ENCODE results near the gene TCERG1L.

TCERG1L gene

GRCh38 chr10:131068760-131069159 is 242.8 kb downstream of the TCERG1L start:
- no peak for TF ChIP-seq CTCF (conservative IDR thresholded peaks at IDR 0.05; ENCODE audit: low read depth, low read length)
- Histone ChIP-seq H4K20me1 (ENCODE audit: insufficient read depth) (no peaks in the 10 kb centered on the region), H3K27me3 (ENCODE audit: insufficient read depth, low read depth) (no peaks in the 10 kb centered on the region), H3K4me1 (ENCODE audit: low read depth, poor library complexity, severe bottlenecking) (no peaks in the 10 kb centered on the region), H2AFZ (ENCODE audit: low read depth) (no peak overlapping the region), H3K27ac (no peak overlapping the region), H3K9ac (no peak overlapping the region), H3K4me3 (IDR thresholded peaks at IDR 0.05; ENCODE audit: insufficient read depth, low read depth, low read length) (no peak overlapping the region), H3K4me2 (no peak overlapping the region), H3K36me3 (ENCODE audit: insufficient read depth) (no peaks in the 10 kb centered on the region), H3K79me2 (ENCODE audit: insufficient read depth, low read depth) (no peaks in the 10 kb centered on the region)

GRCh38 chr10:131068311-131068710 is 243.2 kb downstream of the TCERG1L start:
- no peak overlapping the region for H3K9ac ChIP-seq
- no peak for TF ChIP-seq CTCF (conservative IDR thresholded peaks at IDR 0.05; ENCODE audit: low read depth, low read length)
- no peaks in the 10 kb centered on the region for H3K79me2 ChIP-seq (ENCODE audit: insufficient read depth, low read depth)
- H2AFZ ChIP-seq (ENCODE audit: low read depth) = no peak overlapping the region
- no peak overlapping the region for H3K4me2 ChIP-seq
- no peak overlapping the region for H3K27ac ChIP-seq
- H3K4me3 ChIP-seq (IDR thresholded peaks at IDR 0.05; ENCODE audit: insufficient read depth, low read depth, low read length) = no peak overlapping the region
- H3K4me1 ChIP-seq (ENCODE audit: low read depth, poor library complexity, severe bottlenecking) = no peaks in the 10 kb centered on the region
- H4K20me1 ChIP-seq (ENCODE audit: insufficient read depth) = no peaks in the 10 kb centered on the region
- no peaks in the 10 kb centered on the region for H3K36me3 ChIP-seq (ENCODE audit: insufficient read depth)
- no peaks in the 10 kb centered on the region for H3K27me3 ChIP-seq (ENCODE audit: insufficient read depth, low read depth)

- Histone ChIP-seq H3K27ac (no peak overlapping the region), H3K4me1 (ENCODE audit: low read depth, poor library complexity, severe bottlenecking) (no peaks in the 10 kb centered on the region), H3K79me2 (ENCODE audit: insufficient read depth, low read depth) (no peaks in the 10 kb centered on the region), H3K4me3 (IDR thresholded peaks at IDR 0.05; ENCODE audit: insufficient read depth, low read depth, low read length) (no peak overlapping the region), H2AFZ (ENCODE audit: low read depth) (no peak overlapping the region), H3K36me3 (ENCODE audit: insufficient read depth) (no peaks in the 10 kb centered on the region), H3K4me2 (no peak overlapping the region), H3K9ac (no peak overlapping the region), H3K27me3 (ENCODE audit: insufficient read depth, low read depth) (no peaks in the 10 kb centered on the region), H4K20me1 (ENCODE audit: insufficient read depth) (no peaks in the 10 kb centered on the region)
- TF ChIP-seq CTCF (conservative IDR thresholded peaks at IDR 0.05; ENCODE audit: low read depth, low read length) = no peak
These were observed 243.8 kb downstream of the TCERG1L start for GRCh38 chr10:131067690-131068089.

GRCh38 chr10:131065673-131066305 is 245.7 kb downstream of the TCERG1L start:
- Histone ChIP-seq H4K20me1 (ENCODE audit: insufficient read depth) (no peaks in the 10 kb centered on the region), H3K4me2 (no peak overlapping the region), H3K27ac (no peak overlapping the region), H3K4me3 (IDR thresholded peaks at IDR 0.05; ENCODE audit: insufficient read depth, low read depth, low read length) (no peak overlapping the region), H3K27me3 (ENCODE audit: insufficient read depth, low read depth) (no peaks in the 10 kb centered on the region), H3K4me1 (ENCODE audit: low read depth, poor library complexity, severe bottlenecking) (no peaks in the 10 kb centered on the region), H3K79me2 (ENCODE audit: insufficient read depth, low read depth) (no peaks in the 10 kb centered on the region), H3K9ac (no peak overlapping the region), H3K36me3 (ENCODE audit: insufficient read depth) (no peaks in the 10 kb centered on the region), H2AFZ (ENCODE audit: low read depth) (no peak overlapping the region)
- TF ChIP-seq CTCF (conservative IDR thresholded peaks at IDR 0.05; ENCODE audit: low read depth, low read length) = no peak

Measured in KMS-11 (cell line).